ENCODE data around the gene HRAS. TPM values are rescaled to one million over a fixed set of nuclear protein-coding genes. Genes with fewer than 3 reads are reported as not detected.

HRAS gene
- total RNA-seq, 2 experiments from 2014 or later, result 22.0 to 25.8 TPM

DNA sequence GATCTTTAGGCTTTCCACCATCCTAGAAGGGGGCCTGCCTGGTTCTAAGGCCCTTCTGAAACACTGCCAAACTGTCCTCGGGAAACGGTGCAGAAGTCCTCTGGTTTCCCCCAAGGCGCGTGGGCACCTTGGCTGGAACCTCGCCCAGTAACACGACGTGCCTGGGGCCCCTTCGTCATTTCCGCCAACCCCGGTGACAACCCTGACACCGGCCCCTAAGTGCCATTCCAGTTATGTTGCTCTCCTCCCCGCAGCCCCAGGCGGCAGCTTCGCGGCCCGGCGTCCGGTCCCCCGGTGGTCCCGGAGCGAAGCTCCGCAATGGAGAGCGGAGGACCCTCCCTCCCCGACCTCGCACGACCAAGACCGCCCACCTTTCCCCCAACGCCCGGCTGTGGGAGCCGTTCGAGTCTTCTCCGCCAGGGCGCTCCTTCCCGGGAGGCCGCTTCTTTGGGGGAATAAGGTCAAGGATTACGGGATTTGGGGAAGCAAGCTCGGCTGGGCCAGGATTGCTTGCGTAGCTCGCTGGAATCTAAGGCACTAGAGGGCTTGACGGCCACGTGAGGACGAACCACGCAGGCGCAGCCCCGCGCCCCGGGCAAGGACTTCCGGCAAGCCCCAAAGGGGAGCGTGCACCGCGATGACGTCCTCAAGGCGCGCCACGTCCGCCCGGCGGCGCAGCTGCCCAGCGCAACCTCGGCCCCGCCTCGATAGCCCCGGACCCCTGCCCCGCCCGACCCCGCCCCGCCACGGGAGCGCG lies 29.0 kb downstream of the HRAS start:
- intact Hi-C loops (cut with micrococcal nuclease), result loop anchor here (1.0 to 2.0 kb wide), 11 partner anchors 54 to 303 kb away; partner anchors contain the start of genes BET1L, LMNTD2, PHRF1 and PSMD13
- Mint-ChIP-seq H3K36me3 (ENCODE audit: low read depth) (peaks cover 21% of the 10 kb centered on the region), H3K4me1 (ENCODE audit: low read depth) (peaks cover 22% of the 10 kb centered on the region), H3K27me3 (ENCODE audit: low read depth) (no peaks in the 10 kb centered on the region), H3K4me3 (peak overlapping the region; percentile 92), H3K9me3 (no peaks in the 10 kb centered on the region), H3K27ac (peak overlapping the region; percentile 99)
- DNase-seq, result peak; percentile 98
- CTCF ChIA-PET, result interaction anchor here (0.8 to 1.4 kb wide), 3 partner anchors 13 to 58 kb away, joined by 3 to 4 read pairs (median 3); partner anchors contain the start of gene PTDSS2

DNA sequence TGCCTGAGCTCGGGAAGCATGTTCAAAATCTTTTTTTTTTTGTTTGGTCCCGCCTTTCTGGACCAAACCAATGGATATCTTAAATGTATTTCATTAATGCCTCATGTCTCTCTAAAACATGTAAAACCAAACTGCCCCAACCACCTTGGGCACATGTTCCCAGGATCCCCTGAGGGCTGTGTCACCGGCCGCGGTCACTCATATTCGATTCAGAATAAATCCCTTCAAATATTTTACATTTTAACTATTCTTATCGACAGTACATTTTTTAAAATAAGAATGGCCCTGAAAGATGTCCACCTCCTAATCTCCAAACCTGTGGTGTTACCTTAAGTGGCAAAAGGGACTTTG lies 30.4 kb downstream of the HRAS start:
- H3K4me1 Mint-ChIP-seq (ENCODE audit: low read depth), result peaks cover 22% of the 10 kb centered on the region
- no peak for DNase-seq
- no peak overlapping the region for H3K27ac Mint-ChIP-seq
- CTCF ChIA-PET, result interaction anchor here (1.0 to 1.4 kb wide), 3 partner anchors 13 to 57 kb away, joined by 3 read pairs; no protein-coding TSS in a partner anchor
- H3K27me3 Mint-ChIP-seq (ENCODE audit: low read depth), result no peaks in the 10 kb centered on the region
- H3K4me3 Mint-ChIP-seq, result peak overlapping the region; percentile 92
- intact Hi-C loops (cut with micrococcal nuclease), result no loop called here
- peaks cover 23% of the 10 kb centered on the region for H3K36me3 Mint-ChIP-seq (ENCODE audit: low read depth)
- H3K9me3 Mint-ChIP-seq, result no peaks in the 10 kb centered on the region

DNA sequence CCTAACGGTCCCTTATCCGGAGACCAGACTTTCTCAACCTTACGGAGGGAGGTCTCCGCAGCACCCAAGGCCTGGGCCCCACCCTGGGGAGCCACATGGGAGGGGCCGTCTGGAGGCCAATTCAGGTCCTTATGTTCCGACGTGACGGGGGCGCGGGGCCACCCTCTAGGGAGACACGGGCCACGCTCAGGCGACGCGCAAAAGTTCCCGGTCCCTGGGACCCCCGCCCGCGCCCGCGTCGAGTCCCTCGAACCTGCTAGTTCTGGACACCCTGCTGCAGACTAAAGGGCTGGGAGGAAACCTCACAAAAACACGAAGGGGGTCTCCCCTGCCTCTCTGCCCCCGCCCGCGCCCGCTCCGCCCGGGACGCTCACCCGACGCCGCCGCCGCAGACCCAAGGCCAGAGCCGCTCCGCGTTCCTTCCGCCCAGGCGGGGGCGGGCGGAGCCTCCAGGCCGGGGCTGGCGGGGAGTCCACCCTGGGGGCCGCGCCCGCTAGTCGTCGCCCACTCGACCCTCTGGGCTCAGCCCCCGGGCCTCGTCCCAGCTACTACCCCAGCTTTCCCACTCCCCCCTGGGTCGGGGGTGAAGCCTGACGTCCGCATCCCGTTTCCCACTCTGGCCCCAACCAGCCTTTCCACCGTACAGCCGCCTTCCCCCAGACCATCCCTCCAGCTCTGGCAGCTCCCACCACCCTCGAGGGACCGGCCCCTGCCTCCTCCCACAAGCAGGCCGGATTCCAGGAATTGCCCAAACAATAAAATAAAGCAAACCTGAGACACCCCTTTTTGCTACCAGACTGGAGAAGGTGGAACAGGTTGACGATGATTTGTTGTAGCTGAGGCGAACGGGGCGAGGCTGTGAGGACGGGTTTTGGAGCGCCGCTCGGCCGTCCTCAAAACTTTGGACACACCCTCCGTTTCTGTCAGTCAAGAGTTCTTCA lies 31.1 kb downstream of the HRAS start:
- intact Hi-C loops (cut with micrococcal nuclease), result no loop called here
- H3K4me1 Mint-ChIP-seq (ENCODE audit: low read depth), result peaks cover 22% of the 10 kb centered on the region
- H3K4me3 Mint-ChIP-seq, result peak overlapping the region; percentile 92
- DNase-seq, result no peak
- no peak overlapping the region for H3K27ac Mint-ChIP-seq
- CTCF ChIA-PET, result interaction anchor here (0.6 to 1.0 kb wide), 2 partner anchors 14 to 32 kb away, joined by 3 read pairs; no protein-coding TSS in a partner anchor
- no peaks in the 10 kb centered on the region for H3K27me3 Mint-ChIP-seq (ENCODE audit: low read depth)
- H3K36me3 Mint-ChIP-seq (ENCODE audit: low read depth), result peaks cover 19% of the 10 kb centered on the region
- H3K9me3 Mint-ChIP-seq, result no peaks in the 10 kb centered on the region

DNA sequence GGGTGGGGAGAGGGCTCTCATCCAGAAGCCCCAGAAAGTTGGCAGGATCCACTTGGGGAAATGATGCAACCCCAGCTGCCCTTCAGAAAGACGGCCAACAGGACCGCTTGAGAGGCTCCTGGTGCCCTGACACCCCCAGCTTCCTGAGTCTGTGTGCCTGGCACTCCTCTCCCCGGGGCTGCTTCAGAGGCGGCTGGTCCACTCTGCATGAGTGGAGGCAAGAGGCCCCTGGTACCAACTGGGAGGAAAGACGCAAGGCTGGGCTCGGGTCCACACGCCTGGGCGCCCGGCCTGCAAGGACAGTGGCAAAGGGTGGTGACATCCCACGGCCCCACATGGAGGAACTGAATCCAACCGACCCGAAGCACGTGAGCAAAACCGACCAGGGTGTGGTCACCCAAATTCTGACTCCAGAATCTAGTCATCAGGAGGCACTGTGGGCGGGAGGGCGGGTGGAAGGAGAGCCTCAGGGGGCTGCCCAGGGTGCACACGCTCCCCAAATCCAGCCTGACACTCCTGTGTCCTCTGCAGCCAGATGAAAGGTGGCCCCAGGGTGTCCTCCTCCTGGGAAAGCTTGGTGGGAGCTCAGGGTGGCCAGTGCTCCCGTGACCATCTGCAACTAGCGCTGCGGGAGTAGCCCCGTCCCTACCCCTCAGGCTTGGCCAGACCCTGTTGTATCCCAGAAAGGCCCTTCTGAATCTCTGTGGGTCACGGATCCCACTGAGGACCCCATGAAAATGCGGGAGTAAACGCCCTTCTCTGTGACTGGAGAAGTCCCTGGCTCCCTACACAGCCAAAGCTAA lies 32.0 kb downstream of the HRAS start:
- CTCF ChIA-PET, result interaction anchor here (0.6 kb wide), 1 partner anchor 33 kb away, joined by 3 read pairs; no protein-coding TSS in a partner anchor
- H3K36me3 Mint-ChIP-seq (ENCODE audit: low read depth), result peaks cover 18% of the 10 kb centered on the region
- H3K27ac Mint-ChIP-seq, result no peak overlapping the region
- intact Hi-C loops (cut with micrococcal nuclease), result no loop called here
- DNase-seq, result no peak
- H3K9me3 Mint-ChIP-seq, result no peaks in the 10 kb centered on the region
- no peak overlapping the region for H3K4me3 Mint-ChIP-seq
- H3K4me1 Mint-ChIP-seq (ENCODE audit: low read depth), result peaks cover 22% of the 10 kb centered on the region
- no peaks in the 10 kb centered on the region for H3K27me3 Mint-ChIP-seq (ENCODE audit: low read depth)

DNA sequence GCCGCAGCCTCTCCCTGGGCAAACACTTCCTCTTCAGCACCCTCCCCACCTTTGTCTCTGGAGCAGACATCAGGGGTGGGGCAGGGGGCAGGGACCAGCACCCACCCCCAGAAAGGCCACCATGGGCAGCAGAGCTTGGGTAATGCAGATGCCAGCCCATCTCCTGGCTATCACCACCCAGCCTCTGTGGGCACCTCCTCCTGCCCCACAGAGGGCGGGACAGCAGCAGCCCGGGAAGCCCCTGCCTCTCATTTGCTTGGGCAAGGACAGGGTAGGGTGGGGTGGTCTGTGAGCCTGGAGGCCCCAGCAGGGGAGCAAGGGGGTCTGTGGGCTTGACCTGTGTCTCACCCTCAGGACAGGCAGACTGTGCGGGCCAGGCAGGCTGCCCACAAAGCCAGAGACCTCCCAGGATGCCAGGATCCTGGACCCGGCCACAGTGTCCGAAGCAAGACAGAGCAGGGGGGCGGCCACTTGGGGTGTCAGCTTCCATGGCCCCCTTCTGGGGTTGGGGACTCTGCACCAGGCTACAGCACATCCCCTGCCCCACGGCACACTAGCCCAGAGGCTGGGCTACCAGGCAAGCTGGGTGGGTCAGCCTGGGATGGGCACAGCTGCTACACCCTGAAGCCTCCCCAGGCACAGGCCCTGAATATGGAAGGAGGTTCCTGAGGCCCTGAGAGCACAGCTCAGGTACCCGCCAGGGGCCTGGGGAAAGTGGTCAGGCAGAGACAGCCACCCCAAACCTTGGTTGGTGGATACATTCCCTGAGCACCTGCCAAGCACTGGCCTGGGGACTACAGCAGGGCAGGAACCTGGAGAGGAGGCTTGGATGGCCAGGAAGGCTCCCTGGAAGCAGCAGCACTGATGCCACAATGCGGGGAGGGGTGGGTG lies 32.8 kb downstream of the HRAS start:
- Mint-ChIP-seq H3K36me3 (ENCODE audit: low read depth) (peaks cover 23% of the 10 kb centered on the region), H3K9me3 (no peaks in the 10 kb centered on the region), H3K4me3 (no peak overlapping the region), H3K27ac (no peak overlapping the region), H3K4me1 (ENCODE audit: low read depth) (peaks cover 18% of the 10 kb centered on the region), H3K27me3 (ENCODE audit: low read depth) (no peaks in the 10 kb centered on the region)
- intact Hi-C loops (cut with micrococcal nuclease), result no loop called here
- CTCF ChIA-PET, result interaction anchor here (0.9 kb wide), 1 partner anchor 17 kb away, joined by 3 read pairs; no protein-coding TSS in a partner anchor
- DNase-seq, result no peak

DNA sequence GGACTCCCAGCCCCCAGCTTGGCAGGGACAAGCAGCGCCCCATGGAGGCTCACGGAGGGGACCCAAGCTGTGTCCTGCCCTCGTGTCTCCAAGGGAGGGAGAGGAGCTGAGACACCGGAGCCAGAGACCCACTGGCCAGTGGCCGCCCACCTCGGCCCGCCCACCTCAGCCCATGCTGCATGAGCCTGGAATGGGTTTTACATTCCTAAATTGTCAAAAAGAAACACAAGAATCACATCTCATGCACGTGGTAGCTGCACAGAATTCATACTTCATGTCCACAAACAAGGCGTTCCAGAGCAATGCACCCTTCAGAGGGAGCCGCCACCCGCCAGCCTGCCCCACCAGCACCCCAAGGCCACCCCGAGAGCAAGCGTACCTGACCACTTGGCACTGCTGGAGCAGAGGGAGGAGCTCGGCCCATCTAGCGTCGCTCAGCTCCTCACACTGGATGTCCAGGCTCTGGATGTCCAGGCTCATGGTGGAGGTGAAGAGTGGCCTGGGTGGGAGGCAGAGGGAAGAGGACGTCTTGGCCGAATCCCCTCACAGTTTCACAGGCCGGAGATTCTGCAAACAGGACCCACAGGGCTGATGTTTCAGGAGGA lies 33.6 kb downstream of the HRAS start:
- Mint-ChIP-seq H3K4me1 (ENCODE audit: low read depth) (peaks cover 22% of the 10 kb centered on the region), H3K27ac (no peak overlapping the region), H3K9me3 (no peaks in the 10 kb centered on the region), H3K27me3 (ENCODE audit: low read depth) (no peaks in the 10 kb centered on the region), H3K4me3 (no peak overlapping the region), H3K36me3 (ENCODE audit: low read depth) (peaks cover 31% of the 10 kb centered on the region)
- CTCF ChIA-PET, result interaction anchor here (0.9 kb wide), 1 partner anchor 17 kb away, joined by 3 read pairs; no protein-coding TSS in a partner anchor
- intact Hi-C loops (cut with micrococcal nuclease), result no loop called here
- DNase-seq, result no peak

DNA sequence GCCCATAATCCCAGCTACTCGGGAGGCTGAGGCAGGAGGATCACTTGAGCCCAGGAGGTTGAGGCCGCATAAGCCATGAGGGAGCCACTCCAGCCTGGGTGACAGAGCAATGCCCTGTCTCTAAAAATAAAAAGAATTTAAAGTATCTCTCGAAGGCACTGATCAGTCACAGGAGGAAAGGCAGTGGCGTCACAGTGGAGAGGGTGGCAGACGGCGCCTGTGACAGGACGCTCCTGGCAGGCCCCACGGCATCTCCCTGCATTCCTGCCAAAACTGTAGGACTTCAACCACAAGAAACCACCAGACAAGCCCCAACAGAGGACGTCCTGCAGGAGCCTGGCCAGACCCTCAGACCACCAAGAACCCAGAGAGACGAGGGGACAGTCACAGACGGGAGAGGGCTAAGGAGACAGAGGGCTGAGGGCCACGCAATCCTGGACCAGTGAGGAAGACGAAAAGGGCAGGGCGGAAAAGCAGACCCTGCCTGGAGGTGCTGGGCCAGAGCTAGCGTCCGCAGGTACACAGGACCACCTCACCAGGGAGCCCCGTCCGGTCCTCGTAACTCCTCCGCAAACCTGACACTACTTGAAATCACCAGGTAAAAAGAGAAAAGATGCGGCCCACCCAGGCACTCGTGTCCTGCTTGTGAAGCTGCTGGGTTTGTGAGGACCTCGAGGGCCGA lies 34.2 kb downstream of the HRAS start:
- intact Hi-C loops (cut with micrococcal nuclease), result no loop called here
- no peaks in the 10 kb centered on the region for H3K9me3 Mint-ChIP-seq
- H3K36me3 Mint-ChIP-seq (ENCODE audit: low read depth), result peaks cover 31% of the 10 kb centered on the region
- no peak overlapping the region for H3K27ac Mint-ChIP-seq
- no peak overlapping the region for H3K4me3 Mint-ChIP-seq
- CTCF ChIA-PET, result interaction anchor here (0.9 kb wide), 1 partner anchor 18 kb away, joined by 3 read pairs; no protein-coding TSS in a partner anchor
- no peaks in the 10 kb centered on the region for H3K27me3 Mint-ChIP-seq (ENCODE audit: low read depth)
- peaks cover 22% of the 10 kb centered on the region for H3K4me1 Mint-ChIP-seq (ENCODE audit: low read depth)
- DNase-seq, result no peak

DNA sequence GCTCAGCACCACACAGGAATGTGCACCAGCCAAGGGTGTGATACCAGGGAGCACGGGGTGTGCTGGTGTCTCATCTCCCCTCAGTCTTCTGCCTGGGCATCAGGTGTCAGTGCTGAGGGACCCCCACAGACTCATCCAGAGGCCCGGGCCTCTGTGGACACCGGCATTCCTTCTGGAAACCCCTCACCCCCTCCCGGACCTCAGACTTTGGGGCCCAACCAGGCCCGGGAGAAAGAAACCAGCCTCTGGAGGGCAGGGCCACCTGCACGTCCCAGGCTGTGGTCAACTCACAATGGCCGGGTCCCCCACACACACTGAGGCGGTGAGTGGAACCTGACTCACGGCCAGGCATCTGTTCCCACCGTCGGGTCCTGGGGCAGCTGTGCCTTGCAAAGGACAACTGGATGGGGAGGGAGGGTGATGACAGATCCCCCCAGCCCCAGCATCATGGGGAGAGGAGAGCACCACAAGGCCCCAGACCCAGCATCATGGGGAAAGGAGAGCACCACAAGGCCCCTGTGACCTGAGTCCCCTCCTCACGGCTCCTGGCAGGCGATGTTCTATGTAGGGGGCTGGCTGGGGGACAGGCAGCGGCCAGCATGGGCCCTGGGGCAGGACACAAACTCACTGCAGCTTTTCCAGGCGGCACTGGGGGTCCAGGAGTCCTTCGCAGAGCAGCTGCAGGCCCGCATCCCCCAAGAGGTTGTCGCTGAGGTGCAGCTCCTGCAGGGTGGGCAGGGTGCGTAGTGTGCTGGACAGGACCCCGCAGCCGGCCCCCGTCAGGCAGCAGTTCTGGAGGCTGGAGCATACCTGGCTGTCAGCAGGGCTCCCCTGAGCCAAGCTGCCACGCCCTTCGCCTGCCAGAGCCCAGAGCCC lies 35.9 kb downstream of the HRAS start:
- Mint-ChIP-seq H3K27me3 (ENCODE audit: low read depth) (no peaks in the 10 kb centered on the region), H3K4me1 (ENCODE audit: low read depth) (peaks cover 10% of the 10 kb centered on the region), H3K27ac (no peak overlapping the region), H3K4me3 (no peak overlapping the region), H3K36me3 (ENCODE audit: low read depth) (peaks cover 31% of the 10 kb centered on the region), H3K9me3 (no peaks in the 10 kb centered on the region)
- intact Hi-C loops (cut with micrococcal nuclease), result no loop called here
- no peak for DNase-seq
- CTCF ChIA-PET, result interaction anchor here (1.1 kb wide), 1 partner anchor 20 kb away, joined by 3 read pairs; no protein-coding TSS in a partner anchor

DNA sequence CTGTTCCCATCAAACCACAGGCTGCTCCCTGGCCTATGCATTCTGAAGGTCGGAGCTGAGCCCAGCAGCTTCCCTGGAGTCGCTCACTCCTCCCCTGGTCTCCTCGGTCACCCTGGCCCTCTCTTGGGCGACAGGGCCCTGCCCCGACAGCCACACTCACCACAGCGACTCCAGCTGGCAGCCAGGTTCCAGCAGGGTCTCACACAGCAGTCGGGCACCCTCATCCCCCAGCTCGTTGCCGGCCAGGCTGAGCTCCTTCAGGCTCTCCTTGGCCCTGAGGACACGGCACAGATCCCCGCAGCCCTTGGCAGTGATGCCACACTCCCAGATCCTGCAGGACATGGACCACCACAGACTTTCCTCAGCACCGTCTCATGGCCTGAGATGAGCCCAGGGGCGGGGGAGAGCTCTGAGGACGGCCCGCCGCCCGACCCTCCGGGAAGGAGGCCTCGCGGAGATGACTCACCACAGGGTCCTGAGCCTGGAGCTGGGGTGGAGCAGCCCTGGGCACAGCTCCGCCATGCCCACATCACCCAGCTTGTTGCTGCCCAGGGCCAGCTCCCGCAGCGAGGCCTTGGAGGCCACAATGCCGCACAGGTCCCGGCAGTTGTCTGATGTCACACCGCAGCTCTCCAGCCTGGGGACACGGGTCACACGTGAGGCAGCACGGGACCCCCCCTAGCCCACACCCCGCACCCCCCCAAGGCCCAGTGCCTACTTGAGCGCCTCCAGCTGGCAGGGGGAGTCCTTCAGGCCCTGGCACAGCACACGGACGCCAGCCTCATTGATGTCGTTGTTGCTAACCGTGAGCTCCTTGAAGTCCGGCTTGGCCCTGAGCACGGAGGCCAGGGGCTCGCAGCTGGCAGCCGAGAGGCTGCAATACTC lies 36.8 kb downstream of the HRAS start:
- Mint-ChIP-seq H3K27me3 (ENCODE audit: low read depth) (no peaks in the 10 kb centered on the region), H3K4me3 (no peak overlapping the region), H3K27ac (no peak overlapping the region), H3K36me3 (ENCODE audit: low read depth) (peaks cover 32% of the 10 kb centered on the region), H3K9me3 (no peaks in the 10 kb centered on the region), H3K4me1 (ENCODE audit: low read depth) (peaks cover 6% of the 10 kb centered on the region)
- no peak for DNase-seq
- intact Hi-C loops (cut with micrococcal nuclease), result no loop called here
- CTCF ChIA-PET, result interaction anchor here (1.1 kb wide), 1 partner anchor 21 kb away, joined by 3 read pairs; no protein-coding TSS in a partner anchor

Measured in activated naive CD4-positive, alpha-beta T cell treated with anti-CD3 and anti-CD28 coated beads for 36 hours (primary cell).